GM19043 (cell line): ENCODE data around the gene MDP1.

Experiments used
- ATAC-seq: cut with Tn5 transposase; IDR thresholded peaks from one replicate; pipeline ENCODE4 v1.9.1; 2021; ENCODE audit warnings: low read depth; ENCODE audit not compliant: unreplicated experiment

Gene MDP1

DNA sequence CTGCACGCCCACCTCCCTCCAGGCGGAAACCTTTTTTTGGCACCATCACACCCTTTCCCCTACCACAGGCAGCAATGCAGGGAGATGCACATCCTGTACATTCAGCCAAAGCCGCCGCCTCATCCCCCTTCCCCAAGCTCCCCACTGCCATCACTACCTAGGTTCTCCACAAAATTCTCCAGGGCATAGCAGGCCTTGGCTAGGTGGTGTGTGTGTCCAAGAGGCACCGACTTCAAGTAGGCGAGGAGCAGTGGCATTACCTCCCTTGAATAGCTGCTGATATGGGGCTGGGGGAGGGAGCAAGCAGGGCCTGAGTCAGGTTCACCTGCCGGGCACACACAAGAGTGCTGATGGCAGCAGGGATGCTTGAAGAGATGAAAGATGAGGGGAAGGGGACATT is 30.8 kb downstream of the MDP1 start:
- ATAC-seq: no peak

- no peak for ATAC-seq
Observed at GRCh38 chr14:24184104-24184970, 31.5 kb downstream of the MDP1 start.

DNA sequence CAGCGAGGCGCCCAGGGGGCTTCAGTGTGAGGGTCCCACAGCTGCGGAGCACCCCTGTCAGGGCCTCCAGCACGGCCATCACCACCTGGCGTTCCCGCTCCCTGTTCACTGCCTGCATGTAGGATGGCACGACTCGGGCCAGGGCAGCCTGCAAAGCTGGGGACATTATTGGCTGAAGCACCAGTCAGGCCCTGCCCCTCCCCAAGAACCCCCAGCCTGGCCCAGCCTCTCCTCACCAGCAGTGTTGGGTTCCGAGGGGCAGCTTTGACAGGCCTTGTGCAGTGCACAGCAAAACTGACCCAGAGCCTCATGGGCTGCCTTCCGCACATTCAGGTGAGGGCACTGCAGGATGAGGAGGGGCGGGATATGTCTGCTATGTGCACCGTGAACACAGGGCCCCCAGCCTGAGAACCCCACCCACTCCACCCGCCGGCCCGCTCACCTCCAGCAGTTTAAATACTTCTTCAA is 32.8 kb downstream of the MDP1 start:
- ATAC-seq: no peak

DNA sequence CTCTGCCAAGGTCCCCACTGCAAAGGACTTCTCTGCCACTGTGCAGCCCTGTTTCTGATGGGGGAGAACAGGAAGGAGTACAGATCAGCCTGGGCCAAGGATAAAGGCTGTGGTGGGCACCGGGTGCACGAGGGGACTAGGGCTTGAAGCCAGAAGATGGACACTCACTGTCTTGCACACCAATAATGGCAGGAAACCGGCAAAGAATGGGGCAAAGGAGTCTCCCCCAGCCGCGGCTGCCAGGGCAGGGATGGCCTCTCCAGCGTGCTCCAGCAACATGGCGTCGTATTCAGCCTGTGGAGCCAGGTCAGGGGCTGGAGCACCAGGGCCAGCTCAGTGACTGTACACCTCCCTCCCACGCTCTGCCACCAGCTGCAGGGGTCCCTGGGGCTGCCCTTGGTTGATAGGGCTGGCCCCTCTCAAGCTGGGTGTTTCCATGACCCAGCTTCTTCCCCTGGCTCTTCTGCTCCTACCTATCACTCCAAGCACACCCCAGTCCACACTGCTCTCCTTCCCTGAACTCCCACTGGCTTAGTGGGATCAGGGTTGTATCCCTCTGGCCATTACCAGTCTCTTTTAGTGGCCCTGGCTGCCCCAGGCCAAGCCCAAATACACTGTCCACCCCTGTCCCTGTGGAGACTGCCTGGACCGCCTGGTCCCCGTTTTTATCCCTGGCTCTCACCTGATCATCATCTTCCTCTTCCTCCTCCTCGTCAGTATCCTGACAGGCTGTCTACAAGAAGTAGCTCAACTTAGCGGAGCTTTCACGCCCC is 33.6 kb downstream of the MDP1 start:
- ATAC-seq: no peak

DNA sequence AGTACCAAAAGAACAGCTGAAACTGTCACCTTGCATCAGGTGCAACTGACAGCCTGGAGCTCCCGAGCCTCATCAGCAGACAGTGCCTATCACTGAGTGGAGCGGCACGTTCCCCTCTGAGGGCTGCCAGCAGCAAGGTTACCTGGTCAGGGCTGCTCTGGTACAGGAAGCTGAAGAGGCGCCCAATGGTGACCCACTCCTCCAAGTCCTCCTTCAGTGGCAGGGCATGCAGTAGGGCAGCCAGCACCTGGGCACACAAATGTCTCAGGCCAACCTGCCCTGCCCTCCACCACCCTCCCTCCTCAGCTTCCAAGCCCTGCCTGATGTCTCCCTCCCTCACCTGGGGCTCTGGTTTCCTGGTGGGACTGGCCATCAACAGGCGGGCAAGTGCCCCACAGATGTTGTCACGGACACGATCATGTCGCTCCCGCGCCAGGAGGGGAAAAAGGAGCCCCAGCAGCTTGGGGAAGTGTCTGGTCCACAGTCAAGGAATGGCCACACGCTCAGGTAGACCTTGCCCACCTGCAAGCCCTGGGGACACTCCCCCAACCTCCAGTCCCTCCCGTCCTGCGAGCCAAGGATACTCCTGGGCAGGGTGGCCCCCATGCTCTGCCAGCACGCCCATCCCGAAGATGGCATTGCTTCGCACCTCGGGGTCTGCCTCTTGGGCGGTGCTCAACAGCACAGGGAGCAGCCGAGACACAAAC is 34.3 kb downstream of the MDP1 start:
- no peak for ATAC-seq

DNA sequence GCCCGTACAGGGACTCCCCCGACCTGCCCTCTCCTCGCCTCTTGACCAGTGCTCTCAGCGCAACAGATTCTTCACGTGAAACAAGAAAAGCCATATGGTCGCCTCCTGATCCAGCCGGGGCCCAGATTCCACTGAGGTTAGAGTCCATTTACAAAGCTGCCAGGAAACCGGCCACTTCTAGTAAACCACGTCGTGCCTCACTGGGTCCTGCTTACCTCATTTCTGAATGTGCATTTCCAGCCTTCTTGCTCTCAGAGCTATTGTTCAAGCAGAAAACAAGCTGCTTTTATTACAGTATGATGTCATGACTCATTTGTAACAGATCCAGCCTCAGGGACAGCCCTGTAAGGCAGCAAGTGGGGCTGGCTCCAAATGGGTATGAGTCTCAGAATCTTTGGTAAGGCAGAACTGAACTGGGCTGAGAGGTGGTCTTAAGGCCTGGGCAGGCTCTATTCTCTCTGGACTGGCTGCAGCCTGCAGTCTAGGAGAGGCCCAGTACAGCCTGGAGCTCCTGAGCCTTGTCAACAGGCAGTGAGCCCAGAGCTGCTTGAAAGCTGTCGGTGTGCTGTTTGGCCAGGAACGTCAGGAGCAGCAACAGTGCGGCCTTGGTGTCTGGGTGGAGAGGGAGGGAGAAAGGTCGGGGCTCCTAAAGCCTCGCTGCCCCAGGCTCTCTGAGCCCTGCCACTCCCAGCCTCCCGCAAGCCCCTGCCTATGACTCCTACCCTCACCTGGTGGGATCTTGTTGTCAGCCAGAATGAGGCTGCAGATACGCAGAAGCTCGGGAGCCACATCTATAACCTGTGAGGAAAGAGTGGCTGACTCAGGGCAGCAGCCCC is 35.7 kb downstream of the MDP1 start:
- ATAC-seq: no peak

DNA sequence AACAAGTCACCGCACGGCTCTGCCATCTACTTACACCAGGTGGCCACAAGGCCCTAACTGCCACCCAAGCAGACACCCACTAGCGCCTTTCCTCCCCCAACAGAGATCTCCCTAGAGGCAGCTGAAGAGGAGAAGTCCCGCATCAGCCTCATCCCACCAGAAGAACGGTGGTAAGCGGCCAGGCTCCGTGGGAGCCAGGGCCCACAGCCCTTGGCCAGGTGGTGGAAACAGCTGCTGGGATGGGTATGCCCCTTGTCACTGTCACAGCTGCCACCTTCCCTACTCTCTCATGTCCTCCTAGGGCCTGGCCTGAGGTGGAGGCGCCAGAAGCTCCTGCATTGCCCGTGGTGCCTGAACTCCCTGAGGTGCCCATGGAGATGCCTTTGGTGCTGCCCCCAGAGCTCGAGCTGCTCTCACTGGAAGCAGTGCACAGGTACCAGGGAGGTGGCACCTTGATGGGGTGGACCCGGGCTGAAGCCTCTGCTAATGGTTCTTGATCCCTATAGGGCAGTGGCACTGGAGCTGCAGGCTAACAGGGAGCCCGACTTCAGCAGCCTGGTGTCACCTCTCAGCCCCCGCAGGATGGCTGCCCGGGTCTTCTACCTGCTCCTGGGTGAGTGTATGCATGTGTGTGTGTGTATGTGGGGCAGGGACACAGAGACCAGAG is 36.4 kb downstream of the MDP1 start:
- no peak for ATAC-seq

- no peak for ATAC-seq
Observed at GRCh38 chr14:24178399-24179178, 37.3 kb downstream of the MDP1 start.

- no peak for ATAC-seq
Observed at GRCh38 chr14:24177891-24178290, 38.0 kb downstream of the MDP1 start.

DNA sequence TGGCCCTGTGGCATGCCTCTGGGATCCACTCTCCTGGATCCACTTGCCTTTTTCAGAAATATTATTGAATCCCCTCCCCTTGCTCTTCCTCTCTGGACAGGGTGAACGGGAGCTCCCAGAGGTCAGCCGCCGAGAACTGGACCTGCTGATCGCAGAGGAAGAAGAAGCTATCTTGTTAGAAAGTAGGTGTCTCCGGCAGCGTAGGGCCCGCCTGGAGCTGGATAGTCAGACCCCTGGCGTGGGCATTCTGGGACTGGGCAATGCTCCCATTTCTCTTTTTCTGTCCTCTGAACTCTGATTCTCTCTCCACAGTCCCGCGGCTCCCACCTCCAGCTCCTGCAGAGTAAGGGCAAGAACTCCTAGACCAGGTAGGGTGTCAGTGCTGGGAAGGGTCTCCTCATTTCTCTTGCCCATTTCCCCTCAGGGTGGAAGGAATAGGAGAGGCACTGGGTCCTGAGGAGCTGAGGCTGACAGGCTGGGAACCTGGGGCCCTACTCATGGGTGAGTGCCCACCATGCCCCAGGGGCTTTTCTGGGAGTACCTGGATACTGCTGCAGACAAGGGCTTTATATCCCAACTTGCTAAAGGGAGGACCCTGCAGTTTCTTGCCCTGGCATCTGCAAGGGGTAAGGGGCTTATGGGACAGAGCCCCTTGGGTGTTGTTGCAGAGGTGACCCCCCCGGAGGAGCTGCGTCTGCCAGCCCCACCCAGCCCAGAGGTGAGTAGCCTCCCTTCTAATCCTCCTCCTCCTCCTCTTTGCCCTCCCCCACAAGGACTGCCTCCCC is 38.6 kb downstream of the MDP1 start:
- ATAC-seq: no peak

- ATAC-seq: no peak
Observed at GRCh38 chr14:24176599-24176998, 39.3 kb downstream of the MDP1 start.

DNA sequence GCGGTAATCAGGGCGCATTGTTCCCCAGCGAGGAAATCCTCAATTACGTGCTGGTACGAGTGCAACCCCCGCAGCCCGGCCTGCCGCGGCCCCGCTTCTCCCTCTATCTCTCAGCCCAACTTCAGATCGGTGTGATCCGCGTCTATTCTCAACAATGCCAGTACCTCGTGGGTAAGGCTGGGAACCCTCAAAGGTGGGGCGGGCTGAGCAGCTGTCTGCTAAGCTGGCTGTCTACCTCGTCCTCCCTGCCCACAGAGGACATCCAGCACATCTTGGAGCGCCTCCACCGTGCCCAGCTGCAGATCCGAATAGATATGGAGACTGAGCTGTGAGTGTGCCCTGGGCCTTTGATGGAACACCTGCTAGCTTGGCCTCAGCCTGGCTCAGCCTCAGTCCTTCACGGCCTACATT is 43.0 kb downstream of the MDP1 start:
- no peak for ATAC-seq

DNA sequence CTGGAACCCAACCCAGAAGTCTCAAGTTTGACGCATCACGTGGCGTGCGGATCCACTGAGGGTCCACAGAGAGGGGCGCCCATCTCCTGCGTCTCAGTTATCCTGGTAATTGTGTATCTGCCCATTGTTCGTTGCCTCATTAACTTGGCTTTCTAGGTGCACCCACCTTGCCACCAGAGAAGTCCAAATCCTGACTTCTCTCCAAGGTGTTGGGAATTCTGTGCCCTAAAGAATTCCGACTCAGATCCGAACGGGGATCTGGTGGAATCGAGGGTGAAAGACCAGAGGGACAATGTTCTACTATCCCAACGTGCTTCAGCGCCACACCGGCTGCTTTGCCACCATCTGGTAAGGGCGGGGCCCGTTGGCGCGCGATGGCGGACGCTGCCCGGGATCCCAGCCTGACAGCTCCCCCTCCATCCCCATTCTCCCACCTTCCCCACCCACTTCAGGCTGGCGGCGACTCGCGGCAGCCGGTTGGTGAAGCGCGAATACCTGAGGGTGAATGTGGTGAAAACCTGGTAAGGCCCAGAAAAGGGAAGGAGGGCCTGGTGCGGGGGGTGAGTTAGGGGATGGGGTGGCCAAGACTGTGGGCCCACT is 43.5 kb downstream of the MDP1 start:
- no peak for ATAC-seq

DNA sequence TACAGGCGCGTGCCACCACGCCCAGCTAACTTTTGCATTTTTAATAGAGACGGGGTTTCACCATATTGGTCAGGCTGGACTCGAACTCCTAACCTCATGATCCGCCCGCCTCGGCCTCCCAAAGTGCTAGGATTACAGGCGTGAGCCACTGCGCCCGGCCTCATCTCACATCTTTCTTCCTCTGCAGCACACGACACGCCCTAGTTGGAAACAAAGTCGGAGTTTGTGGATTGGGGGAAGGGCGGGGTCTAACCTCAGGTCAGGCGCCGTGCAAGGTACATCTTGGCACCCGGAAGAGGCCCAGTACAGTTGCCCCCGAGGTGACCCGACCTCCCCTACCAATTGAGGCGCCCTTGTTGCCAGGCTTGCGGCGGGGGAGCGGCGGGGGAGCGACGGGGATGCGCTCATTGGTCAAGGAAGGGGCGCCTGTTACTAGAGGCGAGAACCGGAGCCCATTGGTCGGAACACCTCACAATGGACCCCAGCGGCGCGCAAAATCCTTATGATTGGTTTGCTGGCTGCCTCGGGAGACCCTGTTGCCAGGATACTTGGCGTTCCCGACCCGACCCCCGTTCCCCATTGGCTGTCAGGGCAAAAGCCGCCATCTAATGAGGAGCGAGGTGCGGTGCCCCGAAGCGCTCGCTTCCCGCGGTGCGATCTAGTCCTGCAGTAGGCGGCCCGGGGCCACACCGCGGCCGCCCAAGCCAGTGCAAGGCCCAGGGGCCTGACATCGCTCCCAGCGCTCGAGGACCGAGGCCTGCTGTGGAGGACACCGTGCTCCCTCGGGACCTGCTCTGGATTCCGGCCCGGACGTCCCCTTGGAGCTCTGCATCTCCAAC is 44.2 kb downstream of the MDP1 start, which contains the start of gene REC8:
REC8 (plus strand) TSS at position 659 of the 839 bp plus-strand sequence. CDS start 473 bp downstream, outside the sequence.
- peak; percentile 83 for ATAC-seq

DNA sequence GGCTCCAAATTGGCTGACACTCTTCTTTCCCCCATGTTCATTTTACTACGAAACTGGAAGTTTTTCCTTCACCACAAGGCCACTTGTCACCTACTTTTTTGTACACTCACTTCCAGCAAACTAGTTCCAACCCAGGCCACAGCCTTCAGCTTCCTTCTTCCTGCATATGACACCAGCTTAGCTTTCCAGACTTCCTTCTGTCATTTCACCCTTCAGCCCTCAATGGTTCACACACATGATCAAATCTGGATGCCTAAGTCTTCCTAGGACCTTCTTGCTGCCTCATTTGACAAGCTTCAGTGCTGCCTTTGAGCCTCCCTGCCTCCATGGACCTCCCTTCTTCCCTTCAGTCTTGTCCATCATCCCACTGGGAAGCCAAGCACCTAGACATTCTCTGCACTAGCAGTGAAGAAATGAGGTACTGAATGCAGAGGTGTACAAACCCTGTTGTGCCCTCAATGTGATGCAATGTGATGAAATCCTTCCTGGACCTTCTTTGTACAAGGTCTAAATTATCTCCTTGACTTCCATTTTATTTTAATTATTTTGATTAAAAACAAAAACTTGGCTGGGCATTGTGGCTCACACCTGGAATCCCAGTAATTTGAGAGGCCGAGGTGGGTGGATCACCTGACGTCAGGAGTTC is 48.3 kb downstream of the MDP1 start:
- ATAC-seq: no peak

DNA sequence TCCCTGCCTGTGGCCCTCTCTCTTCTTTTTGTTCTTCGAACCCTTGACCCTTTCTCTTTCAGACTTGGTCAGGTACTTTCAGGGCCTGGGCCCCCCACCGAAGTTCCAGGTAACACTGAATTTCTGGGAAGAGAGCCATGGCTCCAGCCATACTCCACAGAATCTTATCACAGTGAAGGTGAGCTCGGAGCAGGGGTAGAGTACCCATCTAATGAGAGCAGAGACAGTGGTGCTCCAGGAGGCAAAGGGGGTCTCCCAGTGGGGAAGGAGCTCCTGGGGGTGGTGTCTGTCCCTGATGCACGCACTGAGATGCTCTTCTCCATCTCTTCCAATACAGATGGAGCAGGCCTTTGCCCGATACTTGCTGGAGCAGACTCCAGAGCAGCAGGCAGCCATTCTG is 50.1 kb downstream of the MDP1 start:
- ATAC-seq: no peak
